Fibroblast of peridontal ligament (primary cell): Measurements from ENCODE around the gene KRTAP12-3.
"Not testable (repeated sequence)": the region's sequence is repeated elsewhere in the genome, so short reads cannot be mapped to it uniquely, and the experiment has no call there.

Source experiments
- DNase-seq: peaks from one replicate; pipeline ENCODE4 v3.0.0-alpha.2; 2010; ENCODE audit errors: extremely low read depth

The KRTAP12-3 gene

DNA sequence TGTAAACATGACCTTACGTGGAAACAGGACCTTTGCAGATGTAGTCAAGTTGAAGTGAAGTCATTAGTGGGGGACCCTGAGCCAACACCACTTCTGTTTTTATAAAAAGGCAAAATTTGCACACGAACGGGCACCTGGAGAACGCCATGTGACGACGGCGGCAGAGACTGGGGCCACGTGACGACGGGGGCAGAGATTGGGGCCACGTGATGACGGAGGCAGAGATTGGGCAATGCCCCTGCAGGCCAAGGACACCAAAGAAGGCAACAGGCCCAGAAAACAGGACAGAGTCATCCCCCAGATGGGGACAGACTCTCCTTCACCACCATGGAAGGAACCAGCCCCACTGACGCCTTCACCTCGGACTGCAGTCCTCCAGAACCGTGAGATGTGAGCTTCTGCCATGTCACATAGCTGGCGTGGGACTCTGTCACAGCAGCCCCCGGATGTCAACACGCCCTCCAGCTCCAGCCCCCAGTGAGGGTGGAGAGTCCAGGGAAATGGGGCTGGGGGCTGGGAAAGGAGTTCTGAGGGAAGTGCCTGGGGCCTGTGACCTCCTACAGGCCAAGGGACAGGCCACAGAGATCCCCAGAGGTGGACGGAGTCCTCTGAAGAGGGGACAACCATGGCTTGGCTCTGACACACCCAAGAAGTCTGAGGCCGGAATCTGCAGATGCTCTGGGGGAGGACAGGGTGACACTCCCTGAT is 7.3 kb upstream of the KRTAP12-3 start:
- DNase-seq = no peak

DNA sequence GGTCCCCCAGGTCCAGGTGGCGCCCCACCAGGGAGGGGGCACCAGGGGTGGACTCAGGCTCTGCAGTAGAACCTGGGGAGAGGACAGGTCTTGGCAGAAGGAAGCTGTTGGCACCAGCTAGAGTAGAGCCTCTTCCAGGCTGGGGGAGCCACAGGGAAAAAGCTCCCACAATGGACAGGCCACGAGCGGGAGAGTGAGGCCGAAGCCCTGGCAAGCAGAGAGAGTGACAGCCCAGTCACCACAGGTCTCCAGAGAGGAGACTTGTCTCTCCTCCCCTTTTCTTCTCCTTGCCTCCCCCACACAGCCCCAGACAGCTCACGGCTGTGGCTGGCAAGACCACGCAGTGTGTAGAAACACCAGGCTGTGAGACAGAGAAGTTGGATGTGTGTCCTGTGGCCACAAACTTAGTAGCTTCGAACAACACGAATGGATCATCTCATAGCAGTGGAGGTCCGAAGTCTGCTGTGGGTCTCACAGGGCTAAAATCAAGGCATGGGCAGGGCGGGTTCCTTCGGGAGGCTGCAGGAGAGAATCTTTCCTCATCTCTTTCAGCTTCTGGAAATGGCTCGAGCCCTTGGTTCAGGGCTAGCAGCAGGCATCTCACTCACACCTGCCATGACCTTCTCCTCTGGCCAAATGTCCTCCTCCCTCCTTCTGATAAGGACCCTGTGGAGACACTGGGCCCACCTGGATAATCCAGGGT is 6.6 kb upstream of the KRTAP12-3 start:
- DNase-seq = no peak

DNA sequence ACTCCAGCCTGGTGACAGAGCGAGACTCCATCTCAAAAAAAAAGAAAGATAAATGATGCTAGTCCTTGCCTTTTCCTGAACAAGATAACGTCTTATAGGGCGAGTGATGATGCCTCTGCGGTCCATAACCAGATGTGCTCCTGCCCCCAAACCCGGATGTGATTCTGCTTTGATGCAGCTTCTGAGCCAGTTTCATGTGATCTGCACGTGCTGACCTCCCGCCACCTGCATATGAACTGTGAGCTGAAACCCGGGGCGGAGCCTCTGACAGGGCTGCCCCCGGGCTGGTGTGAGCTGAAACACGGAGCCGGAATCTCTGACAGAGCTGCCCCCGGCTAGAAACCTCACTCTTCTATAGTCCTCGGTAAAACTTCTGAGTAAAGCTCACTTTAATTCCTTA is 4.6 kb upstream of the KRTAP12-3 start:
- DNase-seq = no peak

DNA sequence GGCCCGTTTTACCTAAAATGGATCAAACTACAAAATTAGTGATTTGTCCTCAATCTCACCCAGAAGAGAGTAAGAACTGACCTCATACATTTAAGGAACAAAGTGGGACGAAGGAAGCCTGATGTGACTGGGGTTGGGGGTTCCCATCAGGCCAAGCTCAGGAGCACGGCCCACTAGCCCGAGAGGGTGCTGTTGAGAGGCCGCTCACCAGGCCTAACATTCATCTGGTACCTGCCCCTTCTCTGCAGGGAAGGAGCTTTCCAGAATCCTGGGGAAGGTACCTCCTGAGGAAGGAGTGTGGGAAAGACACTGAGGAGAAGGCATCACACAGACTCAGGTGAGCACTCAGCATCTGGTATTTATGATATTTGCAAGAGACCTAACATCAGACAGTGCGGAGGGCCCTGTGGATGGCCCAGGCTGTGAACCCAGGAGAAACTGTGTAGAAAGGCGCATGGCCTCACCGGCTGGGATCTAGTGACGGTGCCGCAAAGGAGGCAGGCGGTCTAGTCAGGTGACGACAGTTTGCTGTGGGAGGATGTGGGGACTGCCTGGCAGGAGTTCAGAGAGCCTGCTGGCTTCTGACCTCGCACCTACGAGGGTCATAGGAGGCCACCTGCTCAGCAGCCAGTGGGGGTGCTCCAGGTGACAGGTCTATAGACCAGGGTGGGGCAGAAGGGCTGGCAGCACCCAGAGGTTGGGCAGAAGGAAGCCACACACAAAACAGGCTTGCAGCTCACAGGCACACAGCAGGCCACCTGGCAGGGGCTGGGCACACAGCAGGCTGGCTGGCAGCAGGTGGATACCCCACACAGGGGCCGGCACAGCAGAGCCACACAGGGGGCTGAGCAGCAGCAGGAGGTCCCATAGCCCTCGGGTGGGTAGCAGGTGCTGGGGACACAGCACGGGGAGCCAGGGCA is 3.8 kb upstream of the KRTAP12-3 start:
- DNase-seq = no peak

DNA sequence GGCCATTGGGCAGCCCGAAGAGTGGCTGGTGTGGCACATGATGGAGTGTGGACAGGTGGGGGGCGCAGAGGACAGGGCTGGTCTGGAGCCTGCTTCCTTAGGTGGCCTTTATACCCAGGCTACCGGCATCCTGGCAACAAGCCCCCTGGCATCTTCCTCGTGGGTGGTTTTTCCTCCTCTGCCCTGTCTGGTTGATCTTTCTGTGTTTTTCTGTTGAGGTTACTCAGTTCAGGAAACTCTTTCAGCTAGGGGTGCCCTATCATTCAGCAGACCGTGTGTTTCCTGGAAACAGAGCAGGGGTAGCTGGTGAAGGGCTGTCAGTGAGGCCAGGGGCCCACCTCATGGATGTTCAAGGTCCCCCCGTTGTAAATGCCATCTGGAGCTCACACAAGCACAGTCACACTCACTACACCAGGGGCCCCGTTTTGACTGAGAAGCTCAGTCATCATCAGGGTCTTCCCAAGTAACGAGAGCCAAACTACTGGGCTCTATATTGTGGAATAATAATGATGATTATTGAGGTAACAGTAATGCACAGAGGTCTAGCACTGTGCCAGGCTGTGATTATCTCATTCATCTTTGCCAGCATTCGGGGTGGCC is 3.1 kb upstream of the KRTAP12-3 start, which contains the start of gene KRTAP12-4:
TSS of gene KRTAP12-4 (minus strand) at position 84 of the 600 bp plus-strand sequence. CDS start at position 39, 45 bp downstream.
- DNase-seq = no peak

DNA sequence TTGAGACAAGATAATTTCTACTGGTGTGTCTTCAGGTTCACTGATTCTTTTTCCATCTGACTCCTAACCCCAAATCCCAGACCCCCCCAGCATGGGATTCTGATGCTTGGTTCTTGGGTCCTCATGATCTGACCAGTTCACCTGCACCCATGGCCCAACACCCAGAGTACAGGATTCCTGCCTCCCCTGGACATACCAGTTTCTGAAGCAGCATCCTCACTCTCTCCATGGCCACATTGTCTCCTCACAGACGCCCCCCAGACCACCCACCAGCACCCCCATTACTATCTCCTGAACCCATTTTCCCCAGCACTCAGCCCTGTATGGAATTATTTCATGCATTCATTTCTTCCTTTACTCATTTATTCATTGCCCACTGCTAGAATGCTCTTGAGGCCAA is 864 bp upstream of the KRTAP12-3 start:
- DNase-seq = no peak

DNA sequence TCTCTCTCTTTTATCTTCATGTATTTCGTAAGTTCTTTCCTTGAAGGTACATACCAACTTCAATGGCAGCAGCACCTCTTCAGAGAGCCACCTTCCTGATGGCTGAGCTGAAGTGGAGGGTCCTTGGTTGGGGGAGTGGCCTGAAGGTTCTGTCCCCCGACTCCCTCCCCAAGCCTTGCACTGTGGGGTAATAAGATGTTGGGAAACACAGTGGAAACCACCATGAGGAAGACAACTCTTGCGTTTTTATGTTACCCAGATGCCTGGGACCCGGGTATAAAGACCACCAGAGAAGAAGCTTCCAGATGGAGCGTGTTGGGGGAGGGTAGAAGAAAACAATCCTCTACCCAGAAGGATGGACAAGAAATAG is 794 bp downstream of the KRTAP12-3 start:
- DNase-seq = no peak

DNA sequence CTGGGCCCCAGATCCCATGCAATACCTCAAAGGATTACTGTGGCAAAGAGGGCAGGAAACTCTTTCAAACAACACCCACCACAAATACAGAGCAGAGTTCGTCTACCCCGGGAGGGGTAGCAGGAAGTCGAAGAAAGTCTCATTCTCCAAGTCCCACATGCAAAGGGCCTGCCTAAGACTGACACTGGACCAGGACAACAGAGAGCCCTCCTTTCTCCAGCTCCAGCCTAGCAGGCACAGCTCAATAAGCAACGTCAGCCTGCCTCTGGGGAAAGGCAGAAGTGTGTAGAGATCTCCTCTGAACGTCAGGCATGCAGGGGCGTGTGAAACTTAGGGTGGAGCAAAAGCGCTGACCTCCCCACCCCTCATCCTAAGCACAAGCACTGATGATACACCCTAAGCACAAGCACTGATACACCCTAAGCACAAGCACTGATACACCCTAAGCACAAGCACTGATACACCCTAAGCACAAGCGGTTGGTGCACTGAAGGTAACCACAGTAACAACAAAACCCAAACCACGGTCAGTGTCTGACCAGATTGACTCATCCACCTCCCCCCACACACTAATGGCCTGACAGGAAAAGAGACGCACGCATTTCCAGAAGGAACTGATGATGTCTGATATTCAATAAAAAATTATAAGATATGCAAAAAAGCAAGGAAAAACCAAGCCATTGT is 1.3 kb downstream of the KRTAP12-3 start:
- no peak for DNase-seq

DNA sequence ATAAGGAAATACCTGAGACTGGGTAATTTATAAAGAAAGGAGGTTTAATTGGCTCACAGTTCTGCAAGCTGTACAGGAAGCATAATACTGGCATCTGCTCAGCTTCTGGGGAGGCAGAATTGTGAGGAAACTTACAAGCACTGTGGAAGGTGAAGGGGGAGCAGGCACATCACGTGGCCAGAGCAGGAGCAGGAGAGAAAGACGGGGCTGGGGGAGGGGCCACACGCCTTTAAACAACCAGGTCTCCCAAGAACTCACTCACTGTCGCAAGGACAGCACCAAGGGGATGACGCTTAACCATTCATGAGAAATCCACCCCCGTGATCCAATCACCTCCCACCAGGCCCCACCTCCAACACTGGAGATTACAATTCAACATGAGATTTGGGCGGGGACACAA is 3.8 kb downstream of the KRTAP12-3 start:
- not testable (repeated sequence) for DNase-seq

DNA sequence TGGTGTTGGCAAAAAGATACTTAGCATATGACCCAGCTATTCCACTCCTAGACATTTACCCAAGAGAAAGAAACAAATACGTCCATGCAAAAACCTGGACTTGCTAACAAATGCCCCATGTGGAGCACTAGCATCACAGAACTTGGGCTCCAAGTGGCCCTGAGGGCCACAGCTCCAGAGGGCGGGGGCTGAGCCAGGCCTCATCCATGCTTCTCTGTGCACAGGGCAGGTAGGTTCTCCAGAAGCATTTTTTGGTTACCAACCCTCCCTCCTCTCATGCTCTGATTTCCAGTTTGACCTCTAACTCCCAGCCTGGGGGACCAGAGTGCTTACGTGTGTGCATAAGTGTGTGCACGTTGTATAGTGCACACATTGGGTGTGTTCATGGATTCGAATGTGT is 7.0 kb downstream of the KRTAP12-3 start:
- no peak for DNase-seq

DNA sequence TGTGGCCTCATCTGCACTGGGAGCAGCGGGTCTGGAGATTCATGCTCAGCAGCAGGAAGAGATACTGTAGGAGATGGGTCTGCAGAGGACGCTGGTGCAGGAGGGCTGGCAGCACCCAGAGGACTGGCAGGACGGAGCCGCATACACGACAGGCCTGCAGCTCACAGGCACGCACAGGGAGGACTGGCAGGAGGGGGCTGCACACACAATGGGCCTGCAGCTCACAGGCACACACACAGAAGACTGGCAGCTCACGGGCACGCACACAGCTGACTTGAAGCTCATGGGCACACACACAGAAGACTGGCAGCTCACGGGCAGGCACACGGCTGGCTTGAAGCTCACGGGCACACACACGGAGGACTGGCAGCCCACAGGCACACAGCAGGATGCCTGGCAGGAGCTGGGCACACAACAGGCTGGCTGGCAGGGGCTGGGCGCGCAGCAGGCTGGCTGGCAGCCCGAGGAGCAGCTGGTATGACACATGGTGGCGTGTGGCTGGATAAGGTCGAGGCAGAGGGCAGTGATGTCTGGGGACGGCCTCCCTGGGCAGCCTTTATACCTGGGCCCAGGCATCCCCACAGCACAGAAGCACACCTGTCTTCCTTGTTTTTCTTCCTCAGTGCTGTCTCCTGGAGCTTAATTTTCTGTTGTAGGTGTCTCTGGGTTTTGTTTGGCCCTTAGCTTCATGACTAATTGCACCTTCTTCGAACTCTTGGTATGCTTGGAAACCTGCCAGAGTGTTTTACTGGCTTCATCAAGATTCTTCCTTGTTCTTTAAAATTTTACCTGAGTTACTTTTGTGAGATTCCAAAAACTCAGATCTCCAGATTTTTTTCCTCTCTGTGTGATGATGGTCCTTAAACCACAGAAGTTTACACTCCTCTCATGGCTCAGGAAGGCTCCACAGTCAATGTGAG is 8.9 kb downstream of the KRTAP12-3 start, which contains the start of gene KRTAP12-2:
TSS of gene KRTAP12-2 (minus strand) at position 527 of the 920 bp plus-strand sequence. CDS start at position 486, 41 bp downstream.
- DNase-seq = no peak

DNA sequence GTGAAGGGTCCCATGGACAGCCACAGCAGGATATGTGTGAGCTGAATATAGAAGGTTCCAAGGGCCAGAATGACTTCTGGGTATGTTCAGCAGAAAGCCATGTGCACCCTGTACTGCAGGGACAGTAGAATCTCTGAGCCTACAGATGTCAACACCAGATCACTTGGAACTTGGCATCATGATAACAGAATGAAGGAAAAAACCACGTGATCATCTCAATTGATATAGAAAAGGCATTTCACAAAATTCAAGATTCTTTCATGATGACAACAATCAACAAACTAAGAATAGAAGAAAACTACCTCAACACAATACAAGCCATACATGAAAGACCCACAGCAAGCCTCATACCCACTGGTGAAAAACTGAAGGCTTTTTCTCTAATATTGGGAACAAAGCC is 9.9 kb downstream of the KRTAP12-3 start:
- DNase-seq = no peak

DNA sequence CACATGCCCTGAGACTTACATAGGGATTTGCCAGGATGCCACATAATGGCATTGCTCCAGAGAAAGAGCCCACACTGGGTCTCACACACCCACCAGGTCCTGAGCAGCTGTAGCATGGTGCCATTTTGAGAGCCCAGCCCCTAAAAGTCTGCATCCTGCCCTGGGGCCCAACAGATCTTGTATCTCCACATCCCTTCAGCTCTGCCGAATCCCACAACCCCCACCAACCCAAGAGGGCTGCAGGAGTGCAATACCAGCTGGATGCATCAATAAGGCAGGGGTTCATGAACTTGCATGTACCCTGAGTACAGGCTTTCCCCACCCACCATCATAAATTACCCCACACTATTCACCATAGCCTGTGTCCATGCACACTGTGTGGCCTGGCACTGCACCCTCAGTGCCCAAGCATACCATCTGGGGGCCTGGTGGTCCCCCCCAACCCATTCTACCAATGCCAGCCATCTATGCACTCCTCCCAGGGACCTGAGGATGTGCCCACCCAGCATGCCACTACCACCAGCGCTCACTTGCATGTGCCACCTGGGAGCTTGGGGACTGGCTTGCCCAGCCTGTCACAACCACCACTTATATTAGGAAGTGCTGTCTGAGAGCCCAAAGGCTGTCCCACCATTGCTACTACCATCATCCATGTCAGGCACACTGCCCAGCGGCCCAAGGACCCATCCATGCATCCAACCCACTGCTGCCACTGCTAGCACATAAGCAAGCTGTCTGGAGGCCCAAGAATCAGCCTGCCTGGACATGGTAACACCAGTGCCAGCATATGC is 13.1 kb downstream of the KRTAP12-3 start:
- no peak for DNase-seq

DNA sequence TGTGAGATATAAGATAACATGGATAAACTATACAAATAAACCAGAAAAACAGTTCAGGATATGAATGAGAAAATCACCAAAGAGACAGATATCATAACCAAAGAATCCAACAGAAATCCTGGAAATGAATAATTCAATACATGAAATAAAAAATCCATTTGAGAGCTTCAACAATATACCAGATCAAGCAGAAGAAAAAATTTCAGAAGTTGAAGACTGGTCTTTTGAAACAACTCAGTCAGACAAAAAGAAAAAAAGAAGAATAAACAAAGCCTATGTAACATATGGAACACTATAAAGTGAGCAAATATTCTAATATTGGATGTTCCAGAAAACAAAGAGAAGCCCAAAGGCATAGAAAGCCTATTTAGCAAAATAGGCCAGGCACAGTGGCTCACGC is 14.2 kb downstream of the KRTAP12-3 start:
- DNase-seq = no peak

DNA sequence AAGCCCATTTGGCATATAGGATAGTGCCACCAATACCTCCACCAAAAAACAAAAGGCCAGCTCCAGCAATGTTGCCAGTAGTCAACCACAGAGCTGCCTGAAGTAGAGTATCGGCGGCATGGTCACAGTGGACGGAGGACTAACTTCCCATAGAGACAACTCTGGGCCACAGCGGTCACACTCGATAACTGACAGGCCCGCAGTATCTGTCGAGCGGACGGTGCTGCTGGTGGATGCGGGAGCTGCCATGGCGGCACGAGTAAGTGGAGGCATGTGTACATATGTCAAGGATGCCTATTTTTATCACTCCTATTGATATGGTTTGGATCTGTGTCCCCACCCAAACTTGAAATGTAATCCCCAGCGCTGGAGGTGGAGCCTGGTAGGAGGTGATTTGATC is 20.1 kb downstream of the KRTAP12-3 start:
- DNase-seq = no peak

DNA sequence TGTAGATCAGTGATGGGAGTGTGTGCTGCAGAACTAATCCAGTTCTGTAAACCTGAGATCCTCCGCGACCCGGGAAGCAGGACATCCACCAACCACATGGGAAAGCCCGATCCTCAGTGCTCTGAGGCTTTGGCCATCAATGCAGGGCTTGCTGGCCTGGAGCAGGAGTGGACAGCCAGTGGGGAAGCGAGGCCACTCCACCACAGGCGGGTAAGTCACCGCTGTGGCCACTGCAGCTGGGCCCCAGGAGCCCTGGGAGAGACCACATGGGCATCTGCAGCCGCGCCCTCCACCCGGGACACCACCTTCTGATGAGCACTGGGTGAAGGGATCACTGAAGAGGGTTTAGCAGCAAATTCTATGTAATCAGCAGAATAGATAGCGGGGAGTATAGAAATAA is 23.4 kb downstream of the KRTAP12-3 start:
- DNase-seq = no peak

DNA sequence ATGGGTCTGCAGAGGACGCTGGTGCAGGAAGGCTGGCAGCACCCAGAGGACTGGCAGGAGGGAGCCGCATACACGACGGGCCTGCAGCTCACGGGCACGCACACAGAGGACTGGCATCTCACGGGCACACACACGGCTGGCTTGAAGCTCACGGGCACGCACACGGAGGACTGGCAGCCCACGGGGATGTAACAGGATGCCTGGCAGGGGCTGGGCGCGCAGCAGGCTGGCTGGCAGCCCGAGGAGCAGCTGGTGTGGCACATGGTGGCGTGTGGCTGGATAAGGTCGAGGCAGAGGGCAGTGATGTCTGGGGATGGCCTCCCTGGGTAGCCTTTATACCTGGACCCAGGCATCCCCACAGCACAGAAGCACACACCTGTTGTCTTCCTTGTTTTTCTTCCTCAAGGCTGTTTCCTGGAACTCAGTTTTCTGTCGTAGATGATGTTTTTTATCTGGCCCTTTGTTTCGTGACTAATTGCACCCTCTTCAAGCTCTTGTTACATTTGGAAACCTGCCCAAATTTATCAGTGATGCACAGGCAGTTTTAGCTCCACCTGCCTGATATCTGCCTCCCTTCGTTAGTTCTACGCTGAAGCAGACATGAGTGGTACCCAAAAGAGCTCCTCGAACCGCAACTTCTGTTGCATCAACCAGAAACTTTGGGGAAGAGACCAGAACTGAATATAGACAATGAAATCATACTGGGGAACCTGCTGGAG is 24.3 kb downstream of the KRTAP12-3 start, which contains the start of gene KRTAP12-1:
TSS of gene KRTAP12-1 (minus strand) at position 303 of the 719 bp plus-strand sequence. CDS start at position 263, 40 bp downstream.
- DNase-seq = no peak

DNA sequence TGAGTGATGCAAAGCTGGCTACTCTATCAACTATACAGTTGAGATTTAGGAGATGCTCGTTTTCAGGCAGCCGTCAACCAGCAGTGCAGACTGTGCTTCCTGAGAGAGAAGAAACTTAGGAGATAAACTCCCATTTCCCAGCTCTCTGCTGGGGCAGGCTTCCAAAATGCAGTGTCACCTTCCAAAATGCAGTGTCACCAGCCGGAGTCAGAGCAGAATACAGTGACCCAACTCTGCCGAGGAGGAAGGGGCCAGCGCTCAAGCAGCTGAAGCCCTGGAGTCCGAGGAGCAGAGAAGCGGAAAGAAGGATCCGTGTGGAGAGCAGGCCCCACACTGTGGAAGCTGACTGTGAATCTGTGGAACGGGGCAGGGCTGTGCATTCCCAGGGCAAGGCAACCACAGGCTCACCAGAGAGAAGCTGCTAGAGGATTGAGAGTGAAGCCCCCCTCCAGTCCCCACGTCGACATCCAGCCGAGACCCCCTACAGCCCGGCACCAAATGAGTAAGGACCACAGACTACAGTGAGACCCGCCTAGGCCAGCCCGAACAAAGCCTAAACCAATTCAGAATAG is 24.9 kb downstream of the KRTAP12-3 start:
- no peak for DNase-seq
